Lung (tissue), 12 donors: Measurements from ENCODE around the gene SEMA6B. TPM values are rescaled to one million over a fixed set of nuclear protein-coding genes. Genes with fewer than 3 reads are reported as not detected.

Experiments used
- ATAC-seq: fragments of 200-7000 bp; cut with Tn5 transposase; one replicate; pipeline ENCODE4 v1.9.1; 2020; ENCODE audit warnings: moderate number of reproducible peaks; ENCODE audit not compliant: insufficient read depth, low FRiP score
- DNase-seq, 3 donors: peaks; one replicate each; pipeline ENCODE4 v3.0.0-alpha.2; 2013 to 2017
- H3K27ac ChIP-seq, 2 donors: one replicate each; pipeline ENCODE4 v1.5.1; 2013; ENCODE audit warnings: mild to moderate bottlenecking in 2 of 2, moderate library complexity in 2 of 2, control low read depth in 1 of 2, inconsistent platforms in 1 of 2, low read depth in 1 of 2, low read length in 1 of 2
- H3K27me3 ChIP-seq, 3 donors: one replicate each; pipeline ENCODE4 v1.5.1; 2013; ENCODE audit warnings: low read length in 2 of 3; ENCODE audit not compliant: control insufficient read depth in 3 of 3, insufficient read depth in 3 of 3
- H3K36me3 ChIP-seq, 4 donors: one replicate each; pipeline ENCODE4 v1.5.1; 2013; ENCODE audit warnings: low read length in 4 of 4, mild to moderate bottlenecking in 1 of 4, moderate library complexity in 1 of 4; ENCODE audit not compliant: control insufficient read depth in 4 of 4, insufficient read depth in 4 of 4
- H3K4me1 ChIP-seq, 5 donors: one replicate each; pipeline ENCODE4 v1.5.1; 2013; ENCODE audit warnings: low read length in 5 of 5, mild to moderate bottlenecking in 2 of 5, moderate library complexity in 1 of 5; ENCODE audit not compliant: control insufficient read depth in 5 of 5, insufficient read depth in 5 of 5
- H3K4me3 ChIP-seq: one replicate; pipeline ENCODE4 v1.5.1; 2013; ENCODE audit warnings: mild to moderate bottlenecking, control low read depth, moderate library complexity
- H3K9ac ChIP-seq, 2 donors: one replicate each; pipeline ENCODE4 v1.5.1; 2013; ENCODE audit warnings: low read length in 2 of 2, control low read depth in 1 of 2; ENCODE audit not compliant: insufficient read depth in 1 of 2
- H3K9me3 ChIP-seq, 4 donors: one replicate each; pipeline ENCODE4 v1.5.1; 2013; ENCODE audit warnings: low read length in 3 of 4, mild to moderate bottlenecking in 1 of 4, moderate library complexity in 1 of 4; ENCODE audit not compliant: control insufficient read depth in 4 of 4, insufficient read depth in 3 of 4
- WGBS, 2 donors: extraction: QIAGEN DNeasy Blood & Tissue Kit; methylation state at CpG; one replicate each; pipeline ENCODE4 v1.1.7; 2013; 5-methylcytosine and 5-hydroxymethylcytosine counted together
- polyA plus RNA-seq, 2 donors: library from polyadenylated mRNA; stranded (reverse); fragments of 200-250 nt; gene quantifications; one replicate each; pipeline ENCODE4 v1.2.1, GENCODE V29; 2013
- total RNA-seq, 2 donors: library from RNA; depleted of rRNA in 1 of 2; stranded (reverse); fragments of >200 nt in 1 of 2; gene quantifications; one replicate each; pipeline ENCODE4 v1.2.1, GENCODE V29; 2014 to 2021
- TF ChIP-seq, protein P1 (sequence below): IDR thresholded peaks from 2 replicates; pipeline ENCODE4 v1.5.1; 2012; ENCODE audit warnings: mild to moderate bottlenecking; ENCODE audit errors: control extremely low read depth, extremely low read depth
- donor health status: control.
- donor health status: control.
- donor health status: Bipolar disorder and iron deficiency.
- donor health status: healthy.
- donor health status: DM: yes; HTN: yes; CAD: no.

The SEMA6B gene
- total and polyA plus RNA-seq, 4 donors: 3.2 to 38.5 (median 20.1) TPM

DNA sequence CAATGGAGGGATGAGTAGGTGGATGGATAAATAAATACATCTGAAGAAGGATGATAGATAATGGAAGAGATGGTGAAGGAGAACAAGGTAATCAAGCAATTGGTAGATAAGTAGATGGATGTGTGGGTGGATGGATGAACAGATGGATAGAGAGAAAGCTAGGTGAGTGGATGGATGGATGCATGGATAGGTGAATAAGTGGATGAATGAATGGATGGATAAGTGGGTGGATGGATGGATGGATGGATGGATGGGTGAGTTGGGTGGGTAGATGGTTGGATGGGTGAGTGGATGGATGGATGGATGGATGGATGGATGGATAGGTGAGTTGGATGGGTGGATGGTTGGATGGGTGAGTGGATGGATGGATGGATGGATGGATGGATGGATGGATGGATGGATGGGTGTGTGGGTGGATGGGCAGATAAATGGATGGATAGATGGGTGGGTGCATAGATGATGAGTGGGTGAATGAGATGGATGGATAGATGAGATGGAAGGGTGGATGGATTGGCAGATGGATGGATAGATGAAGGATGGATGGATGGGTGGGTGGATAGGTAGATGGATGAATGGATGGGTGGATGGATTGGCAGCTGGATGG is 6.3 kb downstream of the SEMA6B start:
- H3K9me3 ChIP-seq: no peaks in the 10 kb centered on the region
- TF ChIP-seq, protein P1, sequence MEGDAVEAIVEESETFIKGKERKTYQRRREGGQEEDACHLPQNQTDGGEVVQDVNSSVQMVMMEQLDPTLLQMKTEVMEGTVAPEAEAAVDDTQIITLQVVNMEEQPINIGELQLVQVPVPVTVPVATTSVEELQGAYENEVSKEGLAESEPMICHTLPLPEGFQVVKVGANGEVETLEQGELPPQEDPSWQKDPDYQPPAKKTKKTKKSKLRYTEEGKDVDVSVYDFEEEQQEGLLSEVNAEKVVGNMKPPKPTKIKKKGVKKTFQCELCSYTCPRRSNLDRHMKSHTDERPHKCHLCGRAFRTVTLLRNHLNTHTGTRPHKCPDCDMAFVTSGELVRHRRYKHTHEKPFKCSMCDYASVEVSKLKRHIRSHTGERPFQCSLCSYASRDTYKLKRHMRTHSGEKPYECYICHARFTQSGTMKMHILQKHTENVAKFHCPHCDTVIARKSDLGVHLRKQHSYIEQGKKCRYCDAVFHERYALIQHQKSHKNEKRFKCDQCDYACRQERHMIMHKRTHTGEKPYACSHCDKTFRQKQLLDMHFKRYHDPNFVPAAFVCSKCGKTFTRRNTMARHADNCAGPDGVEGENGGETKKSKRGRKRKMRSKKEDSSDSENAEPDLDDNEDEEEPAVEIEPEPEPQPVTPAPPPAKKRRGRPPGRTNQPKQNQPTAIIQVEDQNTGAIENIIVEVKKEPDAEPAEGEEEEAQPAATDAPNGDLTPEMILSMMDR: no peak
- no peak overlapping the region for H3K9ac ChIP-seq
- H3K4me1 ChIP-seq: peaks cover 0 to 5% (median 0%) of the 10 kb centered on the region in 5 donors
- no peaks in the 10 kb centered on the region for H3K27me3 ChIP-seq
- H3K36me3 ChIP-seq: peaks cover 0 to 34% (median 0%) of the 10 kb centered on the region in 4 donors
- no peak for ATAC-seq
- no peak for DNase-seq
- H3K27ac ChIP-seq: no peak overlapping the region
- H3K4me3 ChIP-seq: no peak overlapping the region

DNA sequence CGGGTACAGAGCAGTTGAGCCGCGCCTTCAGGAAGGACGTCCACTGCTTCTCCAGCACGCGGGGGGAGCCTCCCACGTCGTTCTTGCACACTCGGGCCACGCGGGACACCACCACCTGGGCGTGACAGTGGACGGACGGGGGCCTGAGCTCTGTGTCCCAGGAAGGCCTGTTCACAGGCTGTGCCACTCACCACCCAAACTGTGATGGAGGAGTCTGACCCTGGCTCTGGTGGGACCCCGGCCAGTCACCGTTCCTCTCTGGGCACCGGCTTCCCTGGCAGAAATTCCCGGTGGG is 7.0 kb downstream of the SEMA6B start:
- peaks cover 0 to 42% (median 0%) of the 10 kb centered on the region in 4 donors for H3K36me3 ChIP-seq
- DNase-seq (no peak), ATAC-seq (no peak)
- H3K27ac ChIP-seq: no peak overlapping the region
- H3K4me3 ChIP-seq: no peak overlapping the region
- no peaks in the 10 kb centered on the region for H3K27me3 ChIP-seq
- H3K9ac ChIP-seq: no peak overlapping the region
- peaks cover 0 to 9% (median 0%) of the 10 kb centered on the region in 5 donors for H3K4me1 ChIP-seq
- H3K9me3 ChIP-seq: no peaks in the 10 kb centered on the region
- TF ChIP-seq, protein P1: no peak
- 87 to 93% methylated on average over 18 of the region's 18 CpGs for WGBS, 2 donors

GRCh38 chr19:4550479-4551050 is 8.9 kb downstream of the SEMA6B start:
- no peak overlapping the region for H3K4me3 ChIP-seq
- H3K9me3 ChIP-seq: peaks cover 0 to 3% (median 0%) of the 10 kb centered on the region in 4 donors
- H3K36me3 ChIP-seq: peaks cover 0 to 40% (median 0%) of the 10 kb centered on the region in 4 donors
- no peak overlapping the region for H3K9ac ChIP-seq
- no peak overlapping the region for H3K27ac ChIP-seq
- ATAC-seq: no peak
- TF ChIP-seq, protein P1: no peak
- DNase-seq: no peak
- WGBS, 2 donors: 89 to 92% methylated on average over 26 of the region's 26 CpGs
- H3K27me3 ChIP-seq: no peaks in the 10 kb centered on the region
- peaks cover 0 to 5% (median 0%) of the 10 kb centered on the region in 5 donors for H3K4me1 ChIP-seq

GRCh38 chr19:4550018-4550417 is 9.5 kb downstream of the SEMA6B start:
- H3K36me3 ChIP-seq: peaks cover 0 to 40% (median 0%) of the 10 kb centered on the region in 4 donors
- TF ChIP-seq, protein P1: no peak
- no peaks in the 10 kb centered on the region for H3K27me3 ChIP-seq
- peaks cover 0 to 3% (median 0%) of the 10 kb centered on the region in 4 donors for H3K9me3 ChIP-seq
- H3K27ac ChIP-seq: no peak overlapping the region
- no peak for ATAC-seq
- H3K4me3 ChIP-seq: no peak overlapping the region
- DNase-seq: no peak
- WGBS, 2 donors: 91 to 94% methylated on average over 18 of the region's 18 CpGs
- H3K4me1 ChIP-seq: peaks cover 0 to 5% (median 0%) of the 10 kb centered on the region in 5 donors
- no peak overlapping the region for H3K9ac ChIP-seq
